Measurements from ENCODE around the gene DNAH10. TPM values are rescaled to one million over a fixed set of nuclear protein-coding genes. Genes with fewer than 3 reads are reported as not detected.
A peak's percentile ranks its signal among the peaks of the same experiment; 100 is the strongest.

The DNAH10 gene
- total RNA-seq, 1 donor from 2014 or later: under 0.01 TPM

GRCh38 chr12:123950476-123951349, 188.6 kb downstream of the DNAH10 start:
- no peak for DNase-seq (ENCODE audit: low read depth)
- Histone ChIP-seq H3K27me3 (ENCODE audit: control insufficient read depth, insufficient read depth, low read length) (no peaks in the 10 kb centered on the region), H3K4me3 (ENCODE audit: low read depth, low read length) (no peak overlapping the region), H3K36me3 (ENCODE audit: control insufficient read depth, insufficient read depth, low read length) (no peaks in the 10 kb centered on the region)
- FAIRE-seq: no peak
- no peak for TF ChIP-seq CTCF (IDR thresholded peaks at IDR 0.05; ENCODE audit: insufficient read depth, low read length, severe bottlenecking)

- no peak for TF ChIP-seq CTCF (IDR thresholded peaks at IDR 0.05; ENCODE audit: insufficient read depth, low read length, severe bottlenecking)
- Histone ChIP-seq H3K27me3 (ENCODE audit: control insufficient read depth, insufficient read depth, low read length) (no peaks in the 10 kb centered on the region), H3K4me3 (ENCODE audit: low read depth, low read length) (no peak overlapping the region), H3K36me3 (ENCODE audit: control insufficient read depth, insufficient read depth, low read length) (no peaks in the 10 kb centered on the region)
- no peak for DNase-seq (ENCODE audit: low read depth)
- no peak for FAIRE-seq
Measured at GRCh38 chr12:123951467-123951866, 189.4 kb downstream of the DNAH10 start.

- TF ChIP-seq CTCF (IDR thresholded peaks at IDR 0.05; ENCODE audit: insufficient read depth, low read length, severe bottlenecking): no peak
- DNase-seq (ENCODE audit: low read depth) (peak; percentile 38), FAIRE-seq (no peak)
- Histone ChIP-seq H3K4me3 (ENCODE audit: low read depth, low read length) (no peak overlapping the region), H3K36me3 (ENCODE audit: control insufficient read depth, insufficient read depth, low read length) (no peaks in the 10 kb centered on the region), H3K27me3 (ENCODE audit: control insufficient read depth, insufficient read depth, low read length) (no peaks in the 10 kb centered on the region)
Measured at GRCh38 chr12:123952037-123952436, 189.9 kb downstream of the DNAH10 start.

- no peak for TF ChIP-seq CTCF (IDR thresholded peaks at IDR 0.05; ENCODE audit: insufficient read depth, low read length, severe bottlenecking)
- FAIRE-seq: no peak
- Histone ChIP-seq H3K36me3 (ENCODE audit: control insufficient read depth, insufficient read depth, low read length) (no peaks in the 10 kb centered on the region), H3K4me3 (ENCODE audit: low read depth, low read length) (no peak overlapping the region), H3K27me3 (ENCODE audit: control insufficient read depth, insufficient read depth, low read length) (no peaks in the 10 kb centered on the region)
- DNase-seq (ENCODE audit: low read depth): no peak
Measured at GRCh38 chr12:123954647-123955350, 192.7 kb downstream of the DNAH10 start.

- H3K27me3 ChIP-seq (ENCODE audit: control insufficient read depth, insufficient read depth, low read length): no peaks in the 10 kb centered on the region
- H3K36me3 ChIP-seq (ENCODE audit: control insufficient read depth, insufficient read depth, low read length): no peaks in the 10 kb centered on the region
- DNase-seq (ENCODE audit: low read depth) (no peak), FAIRE-seq (no peak)
- TF ChIP-seq CTCF (IDR thresholded peaks at IDR 0.05; ENCODE audit: insufficient read depth, low read length, severe bottlenecking): no peak
- H3K4me3 ChIP-seq (ENCODE audit: low read depth, low read length): no peak overlapping the region
Measured at GRCh38 chr12:123956249-123956648, 194.1 kb downstream of the DNAH10 start.
